GM12878 (cell line): Measurements from ENCODE around the gene BMPR2. TPM values are rescaled to one million over a fixed set of nuclear protein-coding genes. Genes with fewer than 3 reads are reported as not detected.

ENCODE experiments used
- ATAC-seq: fragments of 200-7000 bp; cut with Tn5 transposase; 3 replicates; pipeline ENCODE4 v1.9.1; 2020; ENCODE audit warnings: mild to moderate bottlenecking, moderate library complexity
- BruUV-seq: library from RNA; stranded (reverse); fragments of 400-500 nt; replicated peaks from 2 replicates; lab custom pipeline; 2021; lab: Mats Ljungman, UMichigan
- CTCF ChIA-PET: fragments of 300-600 bp; sonication (Branson Sonifier 250); formaldehyde crosslinking; extraction: SDS; loops from one replicate; lab custom pipeline; 2021; ENCODE audit warnings: inconsistent platforms; lab: Yijun Ruan, JAX
- POLR2A ChIA-PET: fragments of 350-600 bp; formaldehyde crosslinking; extraction: SDS; loops from one replicate; lab custom pipeline; 2021; ENCODE audit warnings: inconsistent platforms; lab: Charles Lee
- RAD21 ChIA-PET: fragments of 300-600 bp; sonication (Branson Sonifier 250); formaldehyde crosslinking; loops from one replicate; lab custom pipeline; 2023; ENCODE audit warnings: antibody characterized with exemption; ENCODE audit not compliant: unreplicated experiment; lab: Charles Lee
- SMC1A ChIA-PET: fragments of 300-600 bp; sonication (Branson Sonifier 250); formaldehyde crosslinking; loops from one replicate; lab custom pipeline; 2023; ENCODE audit not compliant: unreplicated experiment, uncharacterized antibody; lab: Charles Lee
- DNase-seq: peaks from one replicate; pipeline ENCODE4 v3.0.0-alpha.2; 2011; ENCODE audit warnings: low read depth, low spot score
- FAIRE-seq: peaks from 3 replicates; lab custom pipeline; 2011; peaks lifted over from hg19 to GRCh38; lab: Jason Lieb, UNC
- H2AFZ ChIP-seq: 2 replicates; pipeline ENCODE4 v1.6.0; 2011; ENCODE audit warnings: low read depth, low read length, control low read depth; ENCODE audit not compliant: control insufficient read depth
- H3K27ac ChIP-seq: 2 replicates; pipeline ENCODE4 v1.5.1; 2011; ENCODE audit warnings: control low read depth; ENCODE audit not compliant: control insufficient read depth, insufficient read depth
- H3K27me3 ChIP-seq, 2 experiments: replicated peaks in 1 of 2; 2 replicates each; pipeline versions ENCODE4 v1.6.0 to v1.6.1; 2011; ENCODE audit warnings: low read length in 1 of 2; ENCODE audit not compliant: control insufficient read depth in 2 of 2, insufficient read depth in 2 of 2
- H3K36me3 ChIP-seq, 2 experiments: 2 replicates each; pipeline ENCODE4 v1.5.1; 2011; ENCODE audit warnings: low read length in 1 of 2; ENCODE audit not compliant: control insufficient read depth in 2 of 2, insufficient read depth in 2 of 2
- H3K4me1 ChIP-seq: 2 replicates; pipeline ENCODE4 v1.6.1; 2011; ENCODE audit warnings: mild to moderate bottlenecking, low read length, moderate library complexity, mixed read lengths; ENCODE audit not compliant: control insufficient read depth, insufficient read depth
- H3K4me2 ChIP-seq: 2 replicates; pipeline ENCODE4 v1.6.0; 2011; ENCODE audit warnings: control low read depth; ENCODE audit not compliant: control insufficient read depth, insufficient read depth
- H3K4me3 ChIP-seq: fragments of 200-600 bp; sonication (generic); 2 replicates; pipeline ENCODE4 v1.5.1; 2016
- H3K79me2 ChIP-seq: 2 replicates; pipeline ENCODE4 v1.6.0; 2011; ENCODE audit warnings: low read length; ENCODE audit not compliant: control insufficient read depth, insufficient read depth
- H3K9ac ChIP-seq: 2 replicates; pipeline ENCODE4 v1.8.0; 2011; ENCODE audit warnings: low read length, control low read depth, mixed read lengths; ENCODE audit not compliant: control insufficient read depth, insufficient read depth
- H3K9me3 ChIP-seq: replicated peaks from 3 replicates; pipeline ENCODE4 v1.5.1; 2011; ENCODE audit warnings: mild to moderate bottlenecking, low read length; ENCODE audit not compliant: control insufficient read depth, insufficient read depth
- H4K20me1 ChIP-seq: 2 replicates; pipeline ENCODE4 v1.6.0; 2011; ENCODE audit not compliant: control insufficient read depth, insufficient read depth
- CUX1 ChIP-seq: IDR thresholded peaks from 2 replicates; pipeline ENCODE4 v1.6.1; 2012; ENCODE audit warnings: improper control_type of control experiment, low read depth, low read length; ENCODE audit not compliant: insufficient replicate concordance
- ELK1 ChIP-seq: IDR thresholded peaks from 2 replicates; pipeline ENCODE4 v1.6.1; 2012; ENCODE audit warnings: low read depth, low read length, improper control_type of control experiment
- HDAC6 ChIP-seq: fragments of 200-600 bp; sonication (generic); IDR thresholded peaks from one replicate; pipeline ENCODE4 v1.8.0; 2017; ENCODE audit warnings: antibody characterized with exemption; ENCODE audit not compliant: unreplicated experiment
- IKZF2 ChIP-seq, 2 experiments: fragments of 450-650 bp; IDR thresholded peaks; 2 replicates each; pipeline ENCODE4 v1.6.1; 2017; ENCODE audit warnings: mild to moderate bottlenecking in 2 of 2, moderate library complexity in 2 of 2
- JUND ChIP-seq: IDR thresholded peaks from 2 replicates; pipeline ENCODE4 v1.6.1; 2012; ENCODE audit warnings: low read depth, mild to moderate bottlenecking, low read length, improper control_type of control experiment, moderate library complexity
- KAT2A ChIP-seq: conservative IDR thresholded peaks from 2 replicates; pipeline ENCODE4 v1.6.1; 2011; ENCODE audit warnings: low read depth, low read length; ENCODE audit not compliant: control insufficient read depth
- LARP7 ChIP-seq: fragments of 450-650 bp; IDR thresholded peaks from 2 replicates; pipeline ENCODE4 v1.6.1; 2017; ENCODE audit warnings: mild to moderate bottlenecking
- NFYB ChIP-seq: IDR thresholded peaks from 2 replicates; pipeline ENCODE4 v1.6.1; 2011; ENCODE audit warnings: low read depth, mild to moderate bottlenecking, low read length, improper control_type of control experiment, moderate library complexity; ENCODE audit not compliant: insufficient read depth
- NR2C2 ChIP-seq: IDR thresholded peaks from 2 replicates; pipeline ENCODE4 v1.6.1; 2011; ENCODE audit warnings: borderline replicate concordance, low read depth; ENCODE audit not compliant: control insufficient read depth, insufficient read length
- PAX8 ChIP-seq: fragments of 450-650 bp; IDR thresholded peaks from 2 replicates; pipeline ENCODE4 v1.6.1; 2017; ENCODE audit warnings: mild to moderate bottlenecking, moderate library complexity
- POLR2A ChIP-seq: IDR thresholded peaks from 2 replicates; pipeline ENCODE4 v1.6.1; 2011; ENCODE audit warnings: low read depth, mild to moderate bottlenecking, low read length
- SP1 ChIP-seq: IDR thresholded peaks from one replicate; pipeline ENCODE4 v1.6.1; 2011; ENCODE audit warnings: low read depth, low read length
- SREBF1 ChIP-seq: IDR thresholded peaks from 2 replicates; pipeline ENCODE4 v1.6.1; 2012; ENCODE audit warnings: mild to moderate bottlenecking, low read length
- YBX1 ChIP-seq: fragments of 450-650 bp; IDR thresholded peaks from 2 replicates; pipeline ENCODE4 v1.6.1; 2016; ENCODE audit warnings: antibody characterized with exemption
- ZSCAN29 ChIP-seq: fragments of 450-650 bp; IDR thresholded peaks from 2 replicates; pipeline ENCODE4 v1.6.1; 2017; ENCODE audit warnings: mild to moderate bottlenecking, moderate library complexity
- WGBS: methylation state at CpG from one replicate; pipeline ENCODE4 v1.1.6; 2016; ENCODE audit warnings: low lambda C conversion rate; ENCODE audit not compliant: insufficient replicate concordance, insufficient coverage; ENCODE audit errors: missing lambda C conversion rate; 5-methylcytosine and 5-hydroxymethylcytosine counted together
- in situ Hi-C: fragments of 300-500 bp; cut with MboI; formaldehyde crosslinking; loops from 9 replicates; pipeline ENCODE4 v1.14.3; 2018; ENCODE audit warnings: mixed read lengths
- intact Hi-C: fragments of 100-400 bp; cut with micrococcal nuclease; formaldehyde crosslinking; loops from one replicate; pipeline ENCODE4 v1.14.2; 2022; ENCODE audit not compliant: unreplicated experiment
- polyA plus RNA-seq, 11 experiments: library from polyadenylated mRNA; depleted of rRNA in 4 of 11; unstranded in 6 of 11; stranded (reverse) in 5 of 11; fragments of >200 nt; fragmentation: Nextera tagmentation in 4 of 11; fragmentation: Illumina TruSeq in 1 of 11; extraction: Ambion mirVana in 4 of 11; extraction: Trizol in 1 of 11; gene quantifications; 1 replicate in 1 of 11; 2 replicates in 10 of 11; pipeline versions ENCODE4 v1.2.1 to v1.2.3, GENCODE V29; 2011 to 2016; ENCODE audit warnings: inconsistent platforms in 2 of 11, missing spikeins in 2 of 11, low read depth in 1 of 11
- total RNA-seq, 4 experiments: library from RNA; depleted of rRNA in 3 of 4; stranded (reverse); fragments of >200 nt in 3 of 4; fragmentation: Illumina TruSeq in 1 of 4; extraction: Trizol in 1 of 4; gene quantifications; 2 replicates each; pipeline versions ENCODE4 v1.2.1 to v1.2.3, GENCODE V29; 2013 to 2021

Gene BMPR2
- total and polyA plus RNA-seq, 10 of the 15 experiments (the other 5 are each of a cell fraction or from before 2014, with no cell fraction given), result 2.4 to 33.0 (median 7.1) TPM

DNA sequence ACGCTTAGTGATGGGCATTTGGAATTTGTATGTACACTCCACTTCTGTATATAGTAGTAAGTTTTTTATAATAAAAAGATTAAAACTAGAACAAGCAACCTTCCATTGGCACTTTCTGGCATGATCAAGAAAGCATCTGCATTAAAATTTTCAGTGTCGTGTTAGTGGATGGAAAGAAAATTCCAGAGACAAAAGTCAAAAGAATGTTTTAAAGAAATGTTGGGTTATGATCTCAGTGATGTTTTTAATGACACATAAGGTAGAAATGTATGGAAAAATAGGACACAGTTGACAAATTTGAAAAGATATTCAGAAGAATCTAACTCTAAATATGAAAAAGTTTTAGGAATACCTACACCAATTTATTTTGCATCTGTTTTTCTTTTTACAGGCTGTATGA is 132.6 kb downstream of the BMPR2 start:
- intact Hi-C loops, result no loop called here
- in situ Hi-C loops, result no loop called here
- 98% methylated on average over 2 of the region's 2 CpGs for WGBS
- H3K27ac ChIP-seq, result no peak overlapping the region
- H3K36me3 ChIP-seq, result no peaks in the 10 kb centered on the region
- no peaks in the 10 kb centered on the region for H3K79me2 ChIP-seq
- ChIA-PET CTCF (no interaction called here), RAD21 (no interaction called here), SMC1A (no interaction called here), POLR2A (no interaction called here)
- no peaks in the 10 kb centered on the region for H3K4me1 ChIP-seq
- no peak overlapping the region for H3K4me3 ChIP-seq
- H3K9me3 ChIP-seq, result no peaks in the 10 kb centered on the region
- no peaks in the 10 kb centered on the region for H3K27me3 ChIP-seq
- ATAC-seq (no peak), DNase-seq (no peak), FAIRE-seq (no peak)
- no TSS peak for BruUV-seq
- H2AFZ ChIP-seq, result no peak overlapping the region
- TF ChIP-seq POLR2A, result no peak
- no peak for TF ChIP-seq SP1
- no peak for TF ChIP-seq JUND
- TF ChIP-seq NFYB, result no peak
- TF ChIP-seq LARP7, result no peak
- H4K20me1 ChIP-seq, result no peaks in the 10 kb centered on the region
- H3K9ac ChIP-seq, result no peak overlapping the region
- H3K4me2 ChIP-seq, result no peak overlapping the region

GRCh38 chr2:202510911-202511310 is 134.8 kb downstream of the BMPR2 start:
- no peaks in the 10 kb centered on the region for H3K36me3 ChIP-seq
- ChIA-PET RAD21 (no interaction called here), SMC1A (no interaction called here), POLR2A (no interaction called here), CTCF (interaction anchor here (0.6 kb wide), 1 partner anchor 67 kb away, joined by 3 read pairs; no protein-coding TSS in a partner anchor)
- intact Hi-C loops, result no loop called here
- no peak overlapping the region for H3K4me2 ChIP-seq
- BruUV-seq, result no TSS peak
- in situ Hi-C loops, result no loop called here
- no peaks in the 10 kb centered on the region for H3K27me3 ChIP-seq
- DNase-seq (no peak), FAIRE-seq (no peak), ATAC-seq (no peak)
- H3K9me3 ChIP-seq, result no peaks in the 10 kb centered on the region
- no peaks in the 10 kb centered on the region for H3K4me1 ChIP-seq
- H4K20me1 ChIP-seq, result no peaks in the 10 kb centered on the region
- no peak overlapping the region for H3K4me3 ChIP-seq
- 80% methylated on average over 3 of the region's 3 CpGs for WGBS
- no peak overlapping the region for H3K27ac ChIP-seq
- H3K79me2 ChIP-seq, result no peaks in the 10 kb centered on the region
- H3K9ac ChIP-seq, result no peak overlapping the region
- H2AFZ ChIP-seq, result no peak overlapping the region
- no peak for TF ChIP-seq YBX1
- no peak for TF ChIP-seq ELK1
- TF ChIP-seq NR2C2, result no peak
- no peak for TF ChIP-seq CUX1
- TF ChIP-seq IKZF2 (IDR thresholded peaks at IDR 0.05), result no peak
- no peak for TF ChIP-seq PAX8
- TF ChIP-seq ZSCAN29, result no peak
- no peak for TF ChIP-seq KAT2A
- TF ChIP-seq SREBF1, result no peak
- no peak for TF ChIP-seq HDAC6
